ENCODE results near the gene HNRNPA1. TPM values are rescaled to one million over a fixed set of nuclear protein-coding genes. Genes with fewer than 3 reads are reported as not detected.

HNRNPA1 gene
- total RNA-seq, 1 experiment from 2014 or later: 1,116 TPM

GRCh38 chr12:54285150-54286041 is 4.9 kb downstream of the HNRNPA1 start:
- Histone ChIP-seq H3K36me3 (ENCODE audit: low read depth) (peaks cover 65% of the 10 kb centered on the region), H3K9me2 (ENCODE audit: insufficient read depth) (no peaks in the 10 kb centered on the region), H2AFZ (no peak overlapping the region), H3K4me2 (peak overlapping the region; percentile 41), H3K9me3 (ENCODE audit: insufficient read depth, low read depth) (no peaks in the 10 kb centered on the region), H3K27ac (peak overlapping the region; percentile 36), H3K79me2 (ENCODE audit: low read depth) (peaks cover 48% of the 10 kb centered on the region), H3K27me3 (ENCODE audit: insufficient read depth, low read depth) (no peaks in the 10 kb centered on the region), H4K20me1 (ENCODE audit: insufficient read depth) (peaks cover 67% of the 10 kb centered on the region), H3F3A (ENCODE audit: insufficient read depth, low read depth) (peaks cover 96% of the 10 kb centered on the region), H3K4me3 (peak overlapping the region; percentile 10; the same call in 1 of the 2 replicates), H3K4me1 (replicated peaks; ENCODE audit: insufficient read depth) (peaks cover 34% of the 10 kb centered on the region)
- no TSS peak for BruUV-seq (replicated peaks)
- ChIA-PET POLR2A (ENCODE audit: unreplicated experiment) (no interaction called here), CTCF (interaction anchor here (1.5 kb wide), 1 partner anchor 39 kb away, joined by 5 read pairs; no protein-coding TSS in a partner anchor)
- TF ChIP-seq EZH2 (IDR thresholded peaks at IDR 0.05; ENCODE audit: low read depth) (no peak), CTCF (conservative IDR thresholded peaks at IDR 0.05) (peak; percentile 65)
- intact Hi-C loops (cut with micrococcal nuclease; ENCODE audit: unreplicated experiment): no loop called here
- DNase-seq: no peak

GRCh38 chr12:54286042-54287030 is 5.8 kb downstream of the HNRNPA1 start:
- peaks cover 34% of the 10 kb centered on the region for H3K4me1 ChIP-seq (replicated peaks; ENCODE audit: insufficient read depth)
- peaks cover 40% of the 10 kb centered on the region for H3K79me2 ChIP-seq (ENCODE audit: low read depth)
- no peaks in the 10 kb centered on the region for H3K27me3 ChIP-seq (ENCODE audit: insufficient read depth, low read depth)
- H3K9me3 ChIP-seq (ENCODE audit: insufficient read depth, low read depth): no peaks in the 10 kb centered on the region
- H3K27ac ChIP-seq: peak overlapping the region; percentile 36
- DNase-seq: no peak
- H3K9me2 ChIP-seq (ENCODE audit: insufficient read depth): no peaks in the 10 kb centered on the region
- no TSS peak for BruUV-seq (replicated peaks)
- H3K36me3 ChIP-seq (ENCODE audit: low read depth): peaks cover 59% of the 10 kb centered on the region
- CTCF ChIA-PET: interaction anchor here (1.5 kb wide), 1 partner anchor 38 kb away, joined by 5 read pairs; no protein-coding TSS in a partner anchor
- POLR2A ChIA-PET (ENCODE audit: unreplicated experiment): interaction anchor here (0.7 to 0.8 kb wide), 2 partner anchors 18 to 39 kb away, joined by 5 to 10 read pairs; partner anchors contain the start of gene COPZ1
- peaks cover 67% of the 10 kb centered on the region for H4K20me1 ChIP-seq (ENCODE audit: insufficient read depth)
- no peak overlapping the region for H2AFZ ChIP-seq
- peak overlapping the region; percentile 41 for H3K4me2 ChIP-seq
- no peak for TF ChIP-seq CTCF (conservative IDR thresholded peaks at IDR 0.05)
- no peak for TF ChIP-seq EZH2 (IDR thresholded peaks at IDR 0.05; ENCODE audit: low read depth)
- peaks cover 90% of the 10 kb centered on the region for H3F3A ChIP-seq (ENCODE audit: insufficient read depth, low read depth)
- intact Hi-C loops (cut with micrococcal nuclease; ENCODE audit: unreplicated experiment): no loop called here
- H3K4me3 ChIP-seq: no peak overlapping the region; the same call in 1 of the 2 replicates
